ENCODE data around the gene ALG1.

ALG1 gene

DNA sequence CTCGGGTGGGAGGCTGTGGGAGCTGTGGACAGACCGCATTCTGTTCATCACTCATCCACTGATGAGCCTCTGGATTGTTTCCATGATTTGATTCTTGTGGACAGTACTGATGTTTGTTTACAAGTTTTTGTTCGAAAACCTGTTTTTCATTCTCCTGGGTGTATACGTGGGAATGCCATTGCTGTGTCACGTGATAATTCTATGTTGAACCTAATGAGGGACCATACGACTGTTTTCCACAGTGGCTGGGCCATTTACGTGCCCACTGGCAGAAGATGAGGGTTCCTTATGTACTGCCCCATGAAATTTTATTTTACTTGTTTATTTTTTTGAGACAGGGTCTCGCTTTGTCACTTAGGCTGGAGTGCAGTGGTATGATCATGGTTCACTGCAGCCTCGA is 2.6 kb upstream of the ALG1 start:
- TF ChIP-seq, protein P1, sequence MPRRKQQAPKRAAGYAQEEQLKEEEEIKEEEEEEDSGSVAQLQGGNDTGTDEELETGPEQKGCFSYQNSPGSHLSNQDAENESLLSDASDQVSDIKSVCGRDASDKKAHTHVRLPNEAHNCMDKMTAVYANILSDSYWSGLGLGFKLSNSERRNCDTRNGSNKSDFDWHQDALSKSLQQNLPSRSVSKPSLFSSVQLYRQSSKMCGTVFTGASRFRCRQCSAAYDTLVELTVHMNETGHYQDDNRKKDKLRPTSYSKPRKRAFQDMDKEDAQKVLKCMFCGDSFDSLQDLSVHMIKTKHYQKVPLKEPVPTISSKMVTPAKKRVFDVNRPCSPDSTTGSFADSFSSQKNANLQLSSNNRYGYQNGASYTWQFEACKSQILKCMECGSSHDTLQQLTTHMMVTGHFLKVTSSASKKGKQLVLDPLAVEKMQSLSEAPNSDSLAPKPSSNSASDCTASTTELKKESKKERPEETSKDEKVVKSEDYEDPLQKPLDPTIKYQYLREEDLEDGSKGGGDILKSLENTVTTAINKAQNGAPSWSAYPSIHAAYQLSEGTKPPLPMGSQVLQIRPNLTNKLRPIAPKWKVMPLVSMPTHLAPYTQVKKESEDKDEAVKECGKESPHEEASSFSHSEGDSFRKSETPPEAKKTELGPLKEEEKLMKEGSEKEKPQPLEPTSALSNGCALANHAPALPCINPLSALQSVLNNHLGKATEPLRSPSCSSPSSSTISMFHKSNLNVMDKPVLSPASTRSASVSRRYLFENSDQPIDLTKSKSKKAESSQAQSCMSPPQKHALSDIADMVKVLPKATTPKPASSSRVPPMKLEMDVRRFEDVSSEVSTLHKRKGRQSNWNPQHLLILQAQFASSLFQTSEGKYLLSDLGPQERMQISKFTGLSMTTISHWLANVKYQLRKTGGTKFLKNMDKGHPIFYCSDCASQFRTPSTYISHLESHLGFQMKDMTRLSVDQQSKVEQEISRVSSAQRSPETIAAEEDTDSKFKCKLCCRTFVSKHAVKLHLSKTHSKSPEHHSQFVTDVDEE (CRISPR knock-in tag; IDR thresholded peaks at IDR 0.05), result no peak
- TF ChIP-seq TOX (CRISPR knock-in tag; IDR thresholded peaks at IDR 0.05; ENCODE audit: borderline replicate concordance), result no peak
- ATAC-seq, result no peak

DNA sequence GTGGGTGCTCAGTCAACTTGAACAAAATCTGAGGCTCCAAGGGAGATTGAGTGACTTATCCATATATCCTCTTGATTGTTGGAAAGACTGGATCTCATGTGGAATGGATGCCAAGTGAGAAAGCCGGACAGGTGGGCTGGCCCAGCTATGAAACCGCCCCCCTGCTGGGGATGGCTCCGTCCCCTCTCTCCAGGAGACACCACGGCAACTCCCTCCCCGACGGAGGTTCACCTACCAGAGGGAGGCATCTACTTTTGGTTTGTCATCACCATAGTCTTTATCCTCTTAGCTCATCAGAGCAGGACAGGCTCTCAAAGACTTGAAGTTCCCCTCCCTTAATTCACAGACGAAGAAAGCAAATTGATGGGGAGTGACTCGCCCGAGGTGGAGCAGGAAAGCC is 1.8 kb upstream of the ALG1 start:
- TF ChIP-seq GLIS3 (CRISPR knock-in tag; IDR thresholded peaks at IDR 0.05) (no peak), ZNF8 (CRISPR knock-in tag; IDR thresholded peaks at IDR 0.05) (no peak), CSDC2 (CRISPR knock-in tag; IDR thresholded peaks at IDR 0.05) (no peak)
- TF ChIP-seq, protein P1 (CRISPR knock-in tag; IDR thresholded peaks at IDR 0.05), result no peak
- ATAC-seq, result no peak

DNA sequence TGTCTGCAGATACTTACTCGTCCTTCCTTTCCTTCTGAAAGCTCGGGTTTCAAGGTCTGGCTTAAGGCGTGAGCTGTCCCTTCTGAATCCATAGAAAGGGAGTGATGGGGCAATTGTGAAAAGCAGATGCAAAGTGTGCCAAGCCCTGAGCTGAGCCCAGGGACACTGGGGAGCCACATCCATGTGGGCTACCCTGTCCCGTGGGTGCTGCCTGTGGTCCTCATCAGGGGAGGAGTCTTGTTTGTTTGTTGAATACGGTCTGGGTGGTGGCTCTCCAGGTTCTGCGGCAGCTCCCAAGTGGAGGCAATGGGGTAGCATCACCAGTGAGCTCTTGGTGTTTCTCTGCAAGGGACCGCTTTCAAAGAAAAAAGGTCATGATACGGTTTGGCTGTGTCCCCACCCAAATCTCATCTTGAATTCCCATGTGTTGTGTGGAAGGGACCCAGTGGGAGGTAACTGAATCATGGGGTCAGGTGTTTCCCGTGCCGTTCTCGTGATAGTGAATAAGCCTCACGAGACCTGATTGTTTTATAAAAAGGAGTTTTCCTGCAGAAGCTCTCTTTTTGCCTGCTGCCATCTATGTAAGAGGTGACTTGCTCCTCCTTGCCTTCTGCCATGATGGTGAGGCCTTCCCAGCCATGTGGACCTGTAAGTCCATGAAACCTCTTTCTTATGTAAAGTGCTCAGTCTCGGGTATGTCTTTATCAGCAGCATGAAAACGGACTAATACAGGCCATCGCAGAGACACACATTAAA is 1.0 kb upstream of the ALG1 start:
- ATAC-seq, result no peak
- TF ChIP-seq, protein P1 (CRISPR knock-in tag; IDR thresholded peaks at IDR 0.05), result no peak

DNA sequence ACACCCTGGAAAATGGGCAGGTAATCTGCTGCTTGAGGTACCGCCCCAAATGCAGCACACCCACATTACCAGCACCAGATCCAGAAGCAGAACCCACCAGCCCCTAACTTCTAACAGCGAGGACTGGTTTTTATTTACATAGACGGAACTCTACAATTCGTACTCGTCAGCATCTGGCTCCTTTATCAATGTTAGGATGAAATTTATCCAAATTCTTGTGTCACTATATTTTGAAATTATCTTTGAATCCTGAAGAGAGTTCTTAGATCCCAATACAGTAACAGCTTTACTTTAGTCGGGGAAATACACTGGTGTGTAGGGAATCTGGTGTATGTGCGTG is 332 bp upstream of the ALG1 start:
- TF ChIP-seq POU6F1 (CRISPR knock-in tag; IDR thresholded peaks at IDR 0.05; ENCODE audit: borderline replicate concordance, low read depth) (no peak), TOX (CRISPR knock-in tag; IDR thresholded peaks at IDR 0.05; ENCODE audit: borderline replicate concordance) (no peak), OSR1 (CRISPR knock-in tag; IDR thresholded peaks at IDR 0.05) (no peak), ZNF565 (CRISPR knock-in tag; conservative IDR thresholded peaks at IDR 0.05; ENCODE audit: low read depth) (no peak), BACH2 (CRISPR knock-in tag; IDR thresholded peaks at IDR 0.05; ENCODE audit: borderline replicate concordance) (no peak), SNAI2 (CRISPR knock-in tag; IDR thresholded peaks at IDR 0.05) (no peak), PPARA (CRISPR knock-in tag; IDR thresholded peaks at IDR 0.05; ENCODE audit: borderline replicate concordance) (no peak), ZNF70 (CRISPR knock-in tag; IDR thresholded peaks at IDR 0.05) (no peak), PATZ1 (CRISPR knock-in tag; IDR thresholded peaks at IDR 0.05; ENCODE audit: borderline replicate concordance) (no peak), TCF4 (CRISPR knock-in tag; IDR thresholded peaks at IDR 0.05; ENCODE audit: borderline replicate concordance) (no peak), ARNTL (CRISPR knock-in tag; IDR thresholded peaks at IDR 0.05; ENCODE audit: borderline replicate concordance, low read depth) (no peak), ZNF8 (CRISPR knock-in tag; IDR thresholded peaks at IDR 0.05) (no peak), ZC3H10 (CRISPR knock-in tag; IDR thresholded peaks at IDR 0.05) (no peak)
- TF ChIP-seq, protein P2, sequence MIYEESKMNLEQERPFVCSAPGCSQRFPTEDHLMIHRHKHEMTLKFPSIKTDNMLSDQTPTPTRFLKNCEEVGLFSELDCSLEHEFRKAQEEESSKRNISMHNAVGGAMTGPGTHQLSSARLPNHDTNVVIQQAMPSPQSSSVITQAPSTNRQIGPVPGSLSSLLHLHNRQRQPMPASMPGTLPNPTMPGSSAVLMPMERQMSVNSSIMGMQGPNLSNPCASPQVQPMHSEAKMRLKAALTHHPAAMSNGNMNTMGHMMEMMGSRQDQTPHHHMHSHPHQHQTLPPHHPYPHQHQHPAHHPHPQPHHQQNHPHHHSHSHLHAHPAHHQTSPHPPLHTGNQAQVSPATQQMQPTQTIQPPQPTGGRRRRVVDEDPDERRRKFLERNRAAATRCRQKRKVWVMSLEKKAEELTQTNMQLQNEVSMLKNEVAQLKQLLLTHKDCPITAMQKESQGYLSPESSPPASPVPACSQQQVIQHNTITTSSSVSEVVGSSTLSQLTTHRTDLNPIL (CRISPR knock-in tag; IDR thresholded peaks at IDR 0.05; ENCODE audit: low read depth), result no peak
- TF ChIP-seq, protein P1 (CRISPR knock-in tag; IDR thresholded peaks at IDR 0.05), result no peak

More for the DNA sequence above, 332 bp upstream of the ALG1 start:
- ATAC-seq, result no peak

Measured in SK-N-SH treated with all-trans-retinoic acid at 6 μM for 48 hours (cell line).